GM18867 (cell line): ENCODE measurements around the gene BCL2L14.

Experiments used
- ATAC-seq: cut with Tn5 transposase; IDR thresholded peaks from one replicate; pipeline ENCODE4 v1.9.1; 2021; ENCODE audit warnings: mild to moderate bottlenecking, moderate library complexity; ENCODE audit not compliant: unreplicated experiment

The BCL2L14 gene

DNA sequence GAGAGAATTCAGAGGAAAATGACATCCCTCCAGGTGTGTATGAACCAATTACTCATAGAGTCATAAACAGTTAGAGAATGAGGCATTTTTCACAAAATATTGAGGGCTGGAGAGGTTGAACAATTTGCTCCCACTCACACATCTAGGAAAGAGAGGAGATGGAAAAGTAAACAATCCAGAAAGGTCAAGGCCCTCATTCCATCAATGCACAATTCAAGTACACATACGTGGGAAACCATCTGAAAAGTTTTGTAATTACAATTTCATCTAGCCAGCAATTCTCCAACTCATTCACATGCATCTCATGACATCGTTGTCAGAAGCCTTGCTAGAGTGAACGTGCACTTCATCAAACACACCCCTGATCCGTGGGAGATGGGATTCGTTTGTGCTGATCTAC lies 15.7 kb upstream of the BCL2L14 start:
- ATAC-seq, result no peak

DNA sequence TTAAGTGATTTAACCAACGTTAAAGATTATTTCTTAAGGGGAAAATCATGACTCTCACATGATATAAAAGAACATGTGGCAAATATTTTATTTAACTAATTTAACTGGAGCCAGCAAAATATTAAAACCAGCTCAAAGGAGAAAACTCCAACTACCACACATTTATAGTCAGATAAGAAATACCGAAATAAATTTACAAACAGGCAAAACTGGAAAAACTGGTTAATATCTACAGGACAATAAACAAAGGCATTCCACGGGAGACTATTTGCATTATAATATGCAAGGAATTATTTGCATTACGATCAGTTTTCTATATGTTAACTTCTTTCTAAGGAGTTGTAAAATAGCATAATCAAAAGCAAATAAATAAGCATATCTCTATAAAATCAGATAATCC lies 13.8 kb upstream of the BCL2L14 start:
- ATAC-seq, result no peak

DNA sequence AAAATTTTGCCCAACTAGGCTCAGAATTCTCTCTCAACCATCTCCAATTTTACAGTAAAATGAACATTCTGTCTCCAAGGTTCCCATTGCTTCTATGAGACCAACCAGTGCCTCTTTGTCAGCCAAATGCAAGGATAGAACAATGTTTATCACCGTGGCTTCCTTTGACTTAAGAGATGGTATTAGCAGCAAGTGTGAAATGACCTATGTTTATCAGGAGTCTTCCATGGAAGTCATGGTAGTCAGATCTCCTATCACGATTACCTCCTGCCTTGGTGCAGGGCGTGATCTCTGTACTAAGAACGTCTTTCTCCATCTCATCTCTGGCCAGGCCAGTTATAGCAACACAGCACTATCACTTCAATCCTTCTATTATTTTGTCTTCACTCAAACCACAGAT lies 6.1 kb upstream of the BCL2L14 start:
- no peak for ATAC-seq

DNA sequence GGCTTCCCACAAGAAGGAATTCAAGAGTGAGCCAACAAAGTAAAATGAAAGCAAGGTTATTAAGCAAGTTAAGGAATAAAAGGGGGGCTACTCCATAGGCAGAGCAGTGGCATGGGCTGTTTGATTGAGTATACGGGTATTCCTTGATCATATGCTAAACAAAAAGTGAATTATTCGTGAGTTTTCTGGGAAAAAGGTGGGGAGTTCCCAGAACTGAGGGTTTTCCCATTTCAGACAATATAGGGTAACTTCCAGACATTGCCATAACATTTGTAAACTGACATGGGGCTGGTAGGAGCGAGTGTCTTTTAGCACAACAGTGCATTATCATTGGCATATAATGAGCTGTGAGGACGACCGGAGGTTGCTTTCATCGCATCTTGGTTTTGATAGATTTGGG lies 2.0 kb upstream of the BCL2L14 start:
- ATAC-seq, result no peak

DNA sequence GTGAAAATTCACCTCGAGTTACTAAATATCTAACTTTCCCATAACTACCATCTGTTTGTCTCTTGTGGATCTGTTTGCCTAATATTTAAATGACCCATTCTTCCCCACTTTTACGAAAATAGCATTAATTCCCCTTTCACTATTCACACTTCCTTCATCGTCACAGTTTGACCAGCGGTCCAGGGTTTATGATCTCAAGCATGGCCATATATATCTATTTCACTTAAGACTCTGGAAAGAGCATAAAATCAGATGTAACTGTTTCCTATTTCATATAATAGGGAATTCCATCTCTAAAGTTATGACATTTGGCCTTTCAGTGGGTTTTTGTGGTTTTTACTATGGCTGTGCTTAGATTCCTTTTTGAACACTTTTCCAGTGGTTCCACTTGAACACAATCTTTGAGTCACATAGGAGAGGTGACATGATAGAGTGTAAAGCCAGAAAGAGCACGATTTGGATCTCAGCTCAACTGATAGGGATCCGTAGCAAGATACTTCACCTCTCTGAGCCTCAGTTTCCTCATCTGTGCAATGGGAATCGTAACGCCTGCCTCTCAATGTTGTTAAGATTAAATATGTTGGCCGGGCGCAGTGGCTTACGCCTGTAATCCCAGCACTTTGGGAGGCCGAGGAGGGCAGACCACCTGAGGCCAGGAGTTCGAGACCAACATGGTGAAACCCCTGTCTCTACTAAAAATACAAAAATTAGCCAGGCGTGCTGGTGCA lies 754 bp upstream of the BCL2L14 start:
- ATAC-seq, result no peak

DNA sequence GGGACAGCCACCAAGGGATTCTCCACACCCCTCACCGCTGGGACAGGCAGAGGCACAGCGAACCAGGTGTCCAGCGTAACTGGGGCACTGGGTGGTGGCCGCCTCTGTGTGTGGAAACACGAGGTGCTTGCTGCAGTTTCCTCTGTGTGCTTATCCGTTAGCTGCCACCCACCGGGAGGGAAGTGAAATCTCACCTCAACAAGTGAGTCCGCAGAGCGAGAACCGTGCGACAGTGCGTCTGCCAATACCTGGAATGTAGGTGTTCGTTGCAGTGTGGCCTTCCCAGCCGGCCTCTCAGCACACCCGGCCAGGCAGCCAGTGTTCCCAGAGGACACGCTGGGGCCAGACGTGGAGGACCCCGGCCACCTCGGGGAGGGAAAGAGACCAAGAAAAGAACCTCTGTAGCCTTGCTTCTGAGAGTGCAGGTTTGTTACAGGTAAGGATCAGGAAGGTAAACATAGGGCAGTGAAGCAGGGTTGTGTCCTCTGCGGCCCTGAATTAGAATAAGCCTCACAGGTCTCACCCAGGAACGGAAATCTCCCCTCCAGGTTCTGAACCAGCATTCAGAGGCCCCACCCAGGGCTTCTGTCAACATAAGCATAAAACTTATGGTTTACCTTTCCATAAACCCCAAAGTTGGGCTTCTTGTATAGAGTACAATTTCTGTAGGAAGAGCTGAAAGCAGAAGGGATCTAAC lies 1.5 kb downstream of the BCL2L14 start:
- ATAC-seq, result peak; percentile 69

DNA sequence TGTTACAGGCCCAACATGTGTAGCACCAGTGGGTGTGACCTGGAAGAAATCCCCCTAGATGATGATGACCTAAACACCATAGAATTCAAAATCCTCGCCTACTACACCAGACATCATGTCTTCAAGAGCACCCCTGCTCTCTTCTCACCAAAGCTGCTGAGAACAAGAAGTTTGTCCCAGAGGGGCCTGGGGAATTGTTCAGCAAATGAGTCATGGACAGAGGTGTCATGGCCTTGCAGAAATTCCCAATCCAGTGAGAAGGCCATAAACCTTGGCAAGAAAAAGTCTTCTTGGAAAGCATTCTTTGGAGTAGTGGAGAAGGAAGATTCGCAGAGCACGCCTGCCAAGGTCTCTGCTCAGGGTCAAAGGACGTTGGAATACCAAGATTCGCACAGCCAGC lies 8.6 kb downstream of the BCL2L14 start:
- ATAC-seq, result no peak

DNA sequence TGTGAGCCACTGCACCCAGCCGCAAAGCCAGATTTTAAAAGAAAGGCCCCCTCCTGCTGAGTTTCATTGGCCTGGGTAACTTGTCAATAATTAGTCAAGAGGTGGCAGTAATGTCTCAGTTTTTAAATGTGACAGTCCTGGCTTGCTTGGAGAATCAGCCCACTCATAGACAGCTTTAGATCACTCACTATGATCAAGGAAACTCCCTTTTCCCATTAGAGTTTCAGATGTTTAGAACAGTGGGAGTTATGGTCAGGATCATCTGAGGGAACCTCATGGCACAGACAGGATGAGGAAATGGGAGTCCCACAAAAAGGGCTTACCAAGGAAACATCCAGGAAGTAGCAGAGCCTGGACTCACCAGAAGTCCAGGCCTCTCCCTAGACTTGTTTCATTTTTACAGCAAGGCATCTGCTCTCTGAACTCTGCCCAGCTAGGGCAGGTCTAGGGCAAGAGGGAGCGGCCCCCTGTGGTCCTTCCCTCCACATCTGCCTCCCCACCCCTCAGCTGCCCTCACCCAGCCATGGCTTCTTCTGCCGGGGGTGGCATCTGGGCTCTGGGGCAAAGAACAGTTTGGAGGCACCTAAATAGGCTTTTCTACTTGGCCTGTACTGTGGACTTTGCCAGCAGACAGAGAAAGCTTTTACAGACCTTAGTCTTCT lies 11.2 kb downstream of the BCL2L14 start:
- peak; percentile 48 for ATAC-seq

DNA sequence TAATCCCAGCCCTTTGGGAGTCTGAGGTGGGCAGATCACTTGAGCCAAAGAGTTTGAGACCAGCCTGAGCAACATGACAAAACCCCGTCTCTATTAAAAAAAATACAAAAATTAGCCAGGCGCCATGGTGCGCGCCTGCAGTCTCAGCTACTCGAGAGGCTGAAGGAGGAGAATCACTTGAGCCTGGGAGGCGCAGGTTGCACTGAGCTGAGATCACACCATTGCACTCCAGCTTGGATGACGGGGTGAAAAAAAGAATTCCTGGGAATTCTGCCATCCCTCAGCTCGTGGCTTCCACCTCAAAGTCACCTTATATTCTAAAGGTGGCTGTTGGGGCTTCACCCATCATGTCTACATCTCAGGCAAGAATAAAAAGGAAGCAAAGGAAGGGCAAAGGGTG lies 12.9 kb downstream of the BCL2L14 start:
- no peak for ATAC-seq

DNA sequence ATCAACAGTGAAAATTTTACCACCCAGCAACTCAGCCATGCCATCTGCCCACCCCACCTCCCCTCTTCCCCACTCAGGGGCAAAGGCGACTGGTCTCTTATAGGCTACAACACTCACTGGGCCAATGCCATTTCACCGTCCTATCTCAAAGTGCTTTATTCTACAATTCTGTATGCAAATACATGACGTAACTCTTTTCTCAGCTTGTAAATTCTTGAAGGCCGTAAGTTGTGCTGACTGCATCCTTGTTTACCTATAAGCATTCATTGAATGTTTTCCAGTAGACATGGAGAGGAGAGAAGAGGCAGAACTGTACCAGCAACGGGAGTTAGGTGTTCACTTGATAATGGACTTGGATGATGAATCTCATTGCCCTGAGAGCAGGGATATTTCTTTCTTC lies 15.6 kb downstream of the BCL2L14 start:
- ATAC-seq, result no peak

DNA sequence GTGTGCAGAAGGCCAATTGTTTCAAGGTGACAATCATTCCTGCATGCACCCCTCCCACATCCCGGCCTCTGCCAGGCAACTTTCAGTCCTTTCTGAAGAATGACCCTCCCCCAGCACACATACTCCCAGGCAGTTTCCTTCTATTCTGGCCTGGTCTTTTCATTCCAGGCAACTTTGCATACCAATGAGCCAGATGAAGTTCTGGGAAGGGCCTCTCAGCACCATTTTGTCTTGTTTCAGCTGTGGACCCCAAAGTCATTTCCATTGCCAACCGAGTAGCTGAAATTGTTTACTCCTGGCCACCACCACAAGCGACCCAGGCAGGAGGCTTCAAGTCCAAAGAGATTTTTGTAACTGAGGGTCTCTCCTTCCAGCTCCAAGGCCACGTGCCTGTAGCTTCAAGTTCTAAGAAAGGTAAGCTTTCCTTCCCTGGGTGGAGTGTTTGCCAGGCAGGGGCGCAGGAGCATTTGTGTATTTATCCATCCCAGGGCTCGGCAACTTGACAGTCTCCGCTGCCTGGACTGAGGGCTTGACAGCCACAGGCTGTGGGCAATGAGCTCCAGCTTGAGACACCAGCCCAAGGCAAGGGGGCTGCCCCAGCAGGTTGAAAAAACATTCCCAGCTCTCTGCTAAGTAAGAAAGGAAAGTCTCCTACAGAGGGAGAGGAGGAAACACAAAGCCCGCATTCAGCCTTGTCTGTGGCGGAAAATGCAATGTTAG lies 16.4 kb downstream of the BCL2L14 start:
- no peak for ATAC-seq

DNA sequence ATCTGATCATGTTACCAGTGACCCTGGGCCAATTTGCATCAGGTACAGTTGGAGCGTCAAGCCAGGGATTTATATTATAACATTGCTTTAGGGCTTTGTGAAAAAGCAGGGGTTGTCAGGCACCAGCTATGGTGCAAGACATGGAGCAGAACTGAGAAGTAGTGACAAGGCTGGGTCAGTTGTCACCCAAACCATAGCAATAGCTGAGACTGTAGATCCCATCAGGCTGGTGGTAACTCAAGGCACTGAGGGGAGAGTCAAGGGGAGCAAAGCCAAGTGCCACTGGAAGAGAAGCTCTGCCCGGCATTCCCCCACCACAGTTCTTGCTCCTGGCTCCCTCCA lies 16.9 kb downstream of the BCL2L14 start:
- ATAC-seq, result no peak

DNA sequence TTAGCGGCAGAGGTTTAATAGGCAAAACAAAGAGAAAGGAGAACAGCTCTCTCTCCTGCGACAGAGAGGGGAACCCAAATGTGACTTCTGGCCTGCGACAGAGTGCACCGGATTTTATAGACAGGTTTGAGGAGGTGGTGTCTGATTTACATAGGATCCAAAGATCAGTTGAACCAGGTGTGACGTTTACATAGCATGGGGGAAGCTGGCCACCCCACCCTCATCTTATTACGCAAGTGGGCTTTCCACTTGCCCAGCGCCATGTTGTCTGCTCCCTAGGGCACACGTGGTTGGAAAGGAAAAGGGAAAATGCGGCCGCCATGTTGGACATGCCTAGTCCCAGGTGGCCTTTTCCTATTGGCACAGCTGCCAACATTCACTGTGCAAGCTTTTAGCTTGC lies 17.4 kb downstream of the BCL2L14 start:
- no peak for ATAC-seq

DNA sequence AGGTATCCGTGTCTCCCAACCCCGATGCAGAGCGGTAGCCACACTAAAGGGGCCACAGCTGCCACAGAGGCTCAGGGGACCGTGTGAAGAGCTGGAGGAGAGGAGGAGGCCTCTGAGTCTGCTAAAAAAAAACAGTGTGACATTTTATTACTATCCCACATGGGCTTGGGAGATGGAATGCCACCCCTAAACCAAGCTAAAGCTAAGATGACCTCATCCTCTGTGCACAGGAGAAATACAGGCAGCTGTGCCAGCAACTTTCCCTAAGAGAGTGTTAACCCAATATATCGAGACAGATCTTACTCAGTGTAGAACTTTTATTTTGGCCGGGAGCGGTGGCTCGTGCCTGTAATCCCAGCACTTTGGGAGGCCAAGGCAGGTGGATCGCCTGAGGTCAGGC lies 18.0 kb downstream of the BCL2L14 start:
- ATAC-seq, result no peak

DNA sequence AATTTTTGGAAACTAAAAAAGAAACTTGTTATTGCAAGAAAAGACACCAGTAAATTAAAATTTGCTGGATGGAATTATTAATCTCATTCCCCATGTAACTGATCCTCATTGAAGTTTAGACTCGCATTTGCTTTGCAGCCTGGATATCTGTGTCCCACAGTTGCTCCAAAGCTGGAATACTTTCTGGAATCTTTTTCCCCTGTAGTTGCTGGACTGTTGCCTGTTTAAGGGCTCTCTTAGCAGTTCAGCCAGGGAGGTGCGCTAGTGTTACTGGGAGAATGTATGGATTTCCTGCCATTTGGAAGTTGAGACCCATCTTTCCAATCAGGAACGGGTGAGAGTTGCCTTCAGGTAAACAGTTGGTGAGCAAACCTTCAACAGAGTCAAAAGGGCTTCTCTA lies 20.3 kb downstream of the BCL2L14 start:
- ATAC-seq, result no peak

DNA sequence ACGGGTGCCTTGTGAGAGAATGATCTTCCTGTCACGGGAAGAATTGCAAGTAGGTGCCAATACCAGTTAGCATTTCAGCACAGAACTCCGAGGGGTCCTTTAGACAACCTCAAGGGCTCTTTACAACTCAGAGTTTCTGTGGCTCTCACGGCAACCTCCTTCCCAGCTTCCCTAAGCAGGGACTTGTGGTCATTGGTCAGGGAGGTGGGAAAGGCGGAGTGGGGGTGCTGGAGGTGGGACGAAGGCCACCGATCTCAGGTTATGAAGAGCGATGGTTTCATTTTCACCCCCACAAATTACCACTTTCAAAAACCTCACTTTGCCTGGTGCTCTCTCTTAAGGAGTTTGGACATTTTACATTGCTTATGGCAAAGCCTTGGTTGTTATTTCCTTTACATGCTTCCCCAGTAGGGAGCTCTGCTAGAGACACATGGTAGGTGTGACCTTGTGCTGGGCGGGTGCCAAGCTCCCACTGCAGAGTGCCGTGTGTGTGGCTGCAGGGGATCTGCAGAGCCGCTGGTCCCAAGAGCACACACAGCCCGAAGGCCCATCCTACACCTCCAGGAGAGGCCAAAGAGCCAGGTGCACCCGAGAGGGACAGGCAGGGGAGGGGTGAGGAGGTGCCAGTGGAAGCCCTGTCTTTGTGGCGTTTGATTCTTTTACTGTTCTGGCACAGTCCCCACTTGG lies 21.4 kb downstream of the BCL2L14 start:
- no peak for ATAC-seq

DNA sequence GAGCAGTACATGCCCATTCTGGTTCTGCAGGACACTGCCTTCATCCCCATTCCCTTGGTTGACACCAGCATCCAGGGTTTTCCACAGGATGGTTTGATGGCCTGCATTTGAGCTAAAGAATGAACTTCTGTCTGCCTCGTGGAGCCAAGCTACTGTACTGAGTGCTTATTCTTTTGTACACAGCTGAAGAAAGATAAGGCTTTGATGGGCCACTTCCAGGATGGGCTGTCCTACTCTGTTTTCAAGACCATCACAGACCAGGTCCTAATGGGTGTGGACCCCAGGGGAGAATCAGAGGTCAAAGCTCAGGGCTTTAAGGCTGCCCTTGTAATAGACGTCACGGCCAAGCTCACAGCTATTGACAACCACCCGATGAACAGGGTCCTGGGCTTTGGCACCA lies 23.7 kb downstream of the BCL2L14 start:
- no peak for ATAC-seq

DNA sequence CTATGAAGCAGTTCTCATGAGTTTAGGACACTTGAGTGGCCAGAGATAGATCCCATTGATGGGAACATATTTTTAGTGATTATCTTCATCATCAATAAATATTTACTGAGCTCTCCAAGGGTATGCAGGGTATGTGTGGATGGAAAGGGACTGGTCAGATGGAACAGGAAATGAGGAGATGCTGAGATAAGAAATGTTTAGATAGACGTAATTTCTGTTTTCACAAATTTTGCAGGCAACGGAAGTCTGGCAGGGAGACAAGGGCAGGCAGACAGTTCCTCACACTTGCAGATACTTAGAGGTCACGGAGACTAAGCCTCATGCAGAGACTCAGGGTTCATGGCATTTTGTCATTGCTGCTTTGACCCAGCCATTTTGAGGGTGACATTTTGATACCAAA lies 24.3 kb downstream of the BCL2L14 start:
- no peak for ATAC-seq

DNA sequence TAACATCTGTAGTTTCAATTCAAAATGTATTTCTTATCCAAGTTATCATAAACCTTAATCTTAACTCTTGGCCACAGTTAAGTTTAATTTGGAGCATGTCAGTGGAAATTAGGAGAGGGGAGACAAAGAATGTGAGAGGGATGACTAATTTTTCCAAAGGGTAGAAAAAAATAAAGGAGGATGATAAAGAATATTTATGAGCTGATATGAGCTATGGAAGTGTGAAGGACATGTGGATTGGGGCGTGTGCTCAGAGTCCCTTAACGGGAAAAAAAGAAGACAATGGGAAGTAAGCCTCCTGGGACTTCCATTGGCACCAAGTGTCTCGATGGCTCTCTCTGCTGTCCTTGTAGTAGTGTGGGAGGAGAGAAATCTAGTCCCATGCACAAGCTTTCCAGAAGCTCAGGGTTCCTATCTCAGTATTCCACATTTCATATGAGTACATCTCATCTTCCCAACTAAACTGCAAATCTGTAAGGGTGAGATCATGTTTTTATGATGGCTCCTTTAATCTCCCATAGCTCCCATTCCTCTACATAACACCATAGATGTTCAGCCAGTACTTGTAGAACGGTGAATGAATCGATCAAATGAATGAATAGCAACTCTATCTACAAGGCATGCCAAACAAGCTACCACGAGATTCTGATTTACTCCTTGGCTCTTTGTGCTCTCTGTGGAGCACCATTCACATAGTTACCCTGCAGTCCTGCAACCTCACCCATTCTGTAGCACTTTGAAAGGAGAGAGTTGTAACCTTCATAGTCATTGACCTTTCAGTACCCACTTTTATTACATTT lies 27.4 kb downstream of the BCL2L14 start:
- ATAC-seq, result no peak

DNA sequence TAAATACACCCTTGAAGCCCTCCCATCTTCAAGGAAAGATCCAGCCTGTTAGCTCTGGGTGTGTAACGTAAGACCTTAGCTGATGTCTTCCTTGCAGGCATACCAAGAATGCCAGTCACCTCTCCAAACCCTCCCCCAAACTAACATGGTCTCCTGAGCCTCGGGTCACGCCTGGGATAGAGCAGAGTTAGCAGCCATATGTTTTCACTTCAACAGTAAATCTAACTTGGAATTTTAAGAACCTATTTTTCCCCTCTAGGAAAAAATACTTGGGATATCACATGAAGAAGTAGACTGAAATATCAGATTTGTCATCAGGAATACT lies 27.9 kb downstream of the BCL2L14 start:
- ATAC-seq, result no peak

DNA sequence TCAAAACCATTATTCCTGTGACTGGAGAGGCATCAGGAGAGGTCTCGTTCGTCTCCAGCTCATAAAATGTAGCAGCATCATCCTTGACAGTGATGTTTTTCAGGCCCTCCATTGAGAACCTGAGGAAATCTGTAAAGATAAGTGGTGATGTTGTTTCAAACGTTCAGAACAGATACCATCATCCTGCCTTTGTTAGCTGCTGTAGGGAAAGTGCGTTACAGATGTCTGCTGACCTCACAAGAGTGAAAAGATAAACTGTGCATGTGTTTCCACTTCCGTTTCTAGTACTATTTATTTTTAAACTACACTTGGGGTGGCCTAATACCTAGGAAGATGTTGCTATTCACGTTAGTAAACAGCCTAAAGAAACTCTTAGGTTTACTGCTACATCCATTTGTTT lies 28.4 kb downstream of the BCL2L14 start:
- no peak for ATAC-seq
